Lower leg skin (tissue), 4 donors: ENCODE results near the gene XYLT1. TPM values are rescaled to one million over a fixed set of nuclear protein-coding genes. Genes with fewer than 3 reads are reported as not detected.

Source experiments
- DNase-seq, 2 donors: peaks; one replicate each; pipeline ENCODE4 v3.0.0-alpha.2; 2019; ENCODE audit warnings: low spot score in 2 of 2
- H3K4me3 ChIP-seq: fragments of 200-600 bp; sonication (generic); 2 replicates; pipeline ENCODE4 v1.5.1; 2017; ENCODE audit warnings: mild to moderate bottlenecking, low read depth; ENCODE audit not compliant: poor library complexity, severe bottlenecking
- POLR2A ChIP-seq, 2 donors: fragments of 450-650 bp; IDR thresholded peaks; one replicate each; pipeline ENCODE4 v1.6.1; 2016 to 2017; ENCODE audit warnings: antibody characterized with exemption in 2 of 2, mild to moderate bottlenecking in 1 of 2, moderate library complexity in 1 of 2
- WGBS, 2 donors: methylation state at CpG; one replicate each; pipeline ENCODE4 v1.1.5; 2018; 5-methylcytosine and 5-hydroxymethylcytosine counted together
- intact Hi-C: fragments of 100-400 bp; cut with DNase I; formaldehyde crosslinking; loops from one replicate; pipeline ENCODE4 v1.15.0; 2023; ENCODE audit warnings: low total_unique reads
- total RNA-seq, 4 donors: library from RNA; depleted of rRNA; stranded (reverse); fragments of >200 nt; gene quantifications; one replicate each; pipeline ENCODE4 v1.1.0, GENCODE V29; 2016
- TF ChIP-seq, protein P1 (sequence below), 3 donors: fragments of 450-650 bp; IDR thresholded peaks; one replicate each; pipeline ENCODE4 v1.5.1; 2016; ENCODE audit warnings: antibody characterized with exemption in 3 of 3, mild to moderate bottlenecking in 3 of 3, moderate library complexity in 2 of 3

XYLT1 gene
- total RNA-seq, 4 donors from 2014 or later = 17.2 to 20.3 (median 19.7) TPM

DNA sequence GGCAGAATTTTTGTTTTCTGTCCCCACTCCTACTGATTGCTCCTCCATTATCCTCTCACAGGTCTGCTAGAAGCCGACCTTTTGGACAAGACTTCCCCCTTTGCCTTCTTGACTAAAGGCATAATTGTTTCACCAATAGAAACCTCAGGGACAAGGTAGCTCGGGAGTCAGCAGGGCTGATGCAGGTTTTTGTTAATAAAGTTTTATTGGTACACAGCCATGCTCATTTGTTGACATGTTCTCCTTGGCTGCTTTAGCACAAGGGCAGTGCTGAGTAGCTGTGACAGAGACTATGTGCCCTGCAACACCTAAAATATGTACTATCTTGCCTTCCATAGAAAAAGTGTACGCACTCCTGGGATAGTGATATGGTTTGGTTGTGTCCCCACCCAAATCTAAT lies 271.6 kb downstream of the XYLT1 start:
- TF ChIP-seq, protein P1, sequence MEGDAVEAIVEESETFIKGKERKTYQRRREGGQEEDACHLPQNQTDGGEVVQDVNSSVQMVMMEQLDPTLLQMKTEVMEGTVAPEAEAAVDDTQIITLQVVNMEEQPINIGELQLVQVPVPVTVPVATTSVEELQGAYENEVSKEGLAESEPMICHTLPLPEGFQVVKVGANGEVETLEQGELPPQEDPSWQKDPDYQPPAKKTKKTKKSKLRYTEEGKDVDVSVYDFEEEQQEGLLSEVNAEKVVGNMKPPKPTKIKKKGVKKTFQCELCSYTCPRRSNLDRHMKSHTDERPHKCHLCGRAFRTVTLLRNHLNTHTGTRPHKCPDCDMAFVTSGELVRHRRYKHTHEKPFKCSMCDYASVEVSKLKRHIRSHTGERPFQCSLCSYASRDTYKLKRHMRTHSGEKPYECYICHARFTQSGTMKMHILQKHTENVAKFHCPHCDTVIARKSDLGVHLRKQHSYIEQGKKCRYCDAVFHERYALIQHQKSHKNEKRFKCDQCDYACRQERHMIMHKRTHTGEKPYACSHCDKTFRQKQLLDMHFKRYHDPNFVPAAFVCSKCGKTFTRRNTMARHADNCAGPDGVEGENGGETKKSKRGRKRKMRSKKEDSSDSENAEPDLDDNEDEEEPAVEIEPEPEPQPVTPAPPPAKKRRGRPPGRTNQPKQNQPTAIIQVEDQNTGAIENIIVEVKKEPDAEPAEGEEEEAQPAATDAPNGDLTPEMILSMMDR (IDR thresholded peaks at IDR 0.05) = no peak
- TF ChIP-seq POLR2A (IDR thresholded peaks at IDR 0.05) = no peak
- WGBS, 2 donors = 90 to 98% methylated on average over 3 of the region's 3 CpGs
- no peak overlapping the region for H3K4me3 ChIP-seq
- DNase-seq = no peak
- intact Hi-C loops = no loop called here

DNA sequence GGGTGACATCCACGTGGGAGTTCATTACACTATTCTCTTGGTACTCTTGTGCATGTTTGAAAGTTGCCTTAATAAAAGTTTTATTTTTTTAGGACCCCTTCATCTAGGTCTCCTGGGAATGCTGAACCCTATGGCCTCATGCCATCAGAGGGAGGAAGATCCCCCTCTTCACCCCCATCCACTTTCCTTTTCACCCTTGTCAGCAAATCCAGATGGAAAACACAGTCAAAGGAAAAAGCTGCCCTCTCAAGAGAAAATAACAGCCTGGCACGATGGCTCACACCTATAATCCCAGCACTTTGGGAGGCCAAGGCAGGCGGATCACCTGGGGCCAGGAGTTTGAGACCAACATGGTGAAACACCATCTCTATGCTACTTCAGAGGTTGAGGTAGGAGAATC lies 274.2 kb downstream of the XYLT1 start:
- H3K4me3 ChIP-seq = no peak overlapping the region
- no peak for TF ChIP-seq POLR2A (IDR thresholded peaks at IDR 0.05)
- TF ChIP-seq, protein P1 (IDR thresholded peaks at IDR 0.05) = no peak
- no peak for DNase-seq
- intact Hi-C loops = no loop called here
- 89 to 95% methylated on average over 3 of the region's 3 CpGs for WGBS, 2 donors

DNA sequence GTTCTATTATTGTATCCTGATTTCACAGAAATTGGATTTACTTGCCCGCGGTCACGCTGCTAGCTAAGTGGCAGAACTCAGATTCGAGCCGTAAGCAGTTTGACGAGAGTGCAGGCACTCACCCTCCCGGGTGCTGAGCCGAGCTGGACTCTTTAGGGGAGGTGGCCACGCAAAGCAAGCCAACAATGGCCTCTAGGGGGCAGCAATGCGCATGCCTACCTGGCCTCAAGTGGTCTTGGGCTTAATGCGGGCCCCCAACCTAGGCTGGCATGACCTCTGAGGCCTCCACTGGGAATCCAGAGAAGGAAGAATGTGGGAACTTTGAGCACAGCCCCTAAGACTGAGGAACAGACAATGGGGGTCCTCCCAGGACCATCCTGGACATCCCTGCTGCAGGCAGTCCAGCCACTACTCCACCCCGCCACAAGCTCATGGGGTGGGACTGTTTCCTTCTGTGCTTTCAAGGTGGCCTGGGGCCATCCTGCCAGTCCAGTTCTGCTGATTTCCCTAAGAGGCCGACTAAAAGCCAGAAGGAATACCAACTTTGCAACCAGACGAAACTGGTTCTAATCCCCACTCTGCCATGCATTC lies 276.5 kb downstream of the XYLT1 start:
- no peak overlapping the region for H3K4me3 ChIP-seq
- intact Hi-C loops = no loop called here
- peak; percentile 22 to 89 for DNase-seq
- WGBS, 2 donors = 62 to 78% methylated on average over 14 of the region's 14 CpGs
- TF ChIP-seq, protein P1 (IDR thresholded peaks at IDR 0.05) = no peak
- no peak for TF ChIP-seq POLR2A (IDR thresholded peaks at IDR 0.05)

DNA sequence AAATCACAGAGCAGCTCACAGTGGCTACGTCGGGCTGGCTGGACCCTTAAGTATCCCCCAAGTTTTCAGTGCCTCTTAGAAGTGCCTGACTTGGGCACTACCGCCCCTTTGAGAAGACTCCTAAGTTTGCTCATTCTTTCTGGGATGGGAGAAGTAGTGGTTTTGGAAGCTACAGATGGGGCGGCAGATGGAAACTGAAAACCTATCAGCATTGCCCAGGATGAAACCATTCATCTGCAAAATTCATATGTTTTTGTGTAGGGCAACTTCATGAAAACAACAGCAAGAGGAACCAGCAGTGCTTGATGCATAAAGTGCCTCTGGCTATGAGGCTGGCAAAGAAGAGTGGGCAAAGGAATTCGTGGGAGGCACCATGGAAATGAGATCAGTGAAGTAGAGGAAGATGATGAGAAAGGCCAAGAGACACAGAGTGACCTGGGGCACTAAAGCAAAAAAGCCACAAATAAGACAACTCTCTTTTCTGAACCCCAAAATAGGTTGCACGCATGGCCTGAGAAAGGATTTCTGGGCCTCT lies 277.1 kb downstream of the XYLT1 start:
- no peak overlapping the region for H3K4me3 ChIP-seq
- WGBS, 2 donors = 85 to 88% methylated on average over 6 of the region's 6 CpGs
- TF ChIP-seq, protein P1 (IDR thresholded peaks at IDR 0.05) = no peak
- TF ChIP-seq POLR2A (IDR thresholded peaks at IDR 0.05) = no peak
- intact Hi-C loops = no loop called here
- DNase-seq = no peak

DNA sequence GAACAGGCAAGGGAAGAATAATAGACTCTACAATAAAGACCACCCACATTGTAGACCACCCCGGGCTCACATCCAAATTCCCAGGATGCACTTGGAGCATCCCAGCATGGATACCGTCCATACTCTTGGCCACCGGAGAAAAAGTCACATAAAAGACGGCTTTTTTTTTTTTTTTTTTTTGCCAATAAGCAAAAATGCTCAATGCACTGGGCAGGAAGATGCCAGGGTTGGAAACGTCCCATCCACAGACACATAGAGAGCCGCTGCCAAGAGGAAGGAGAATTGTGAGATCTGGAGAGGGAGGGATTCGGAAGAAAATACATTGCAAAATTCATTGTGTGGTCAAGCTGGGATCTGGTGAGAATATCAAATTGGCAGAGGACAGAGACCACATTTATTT lies 286.7 kb downstream of the XYLT1 start:
- 83 to 94% methylated on average over 7 of the region's 7 CpGs for WGBS, 2 donors
- intact Hi-C loops = no loop called here
- no peak overlapping the region for H3K4me3 ChIP-seq
- TF ChIP-seq, protein P1 (IDR thresholded peaks at IDR 0.05) = no peak
- no peak for TF ChIP-seq POLR2A (IDR thresholded peaks at IDR 0.05)
- DNase-seq = no peak
